GM21367 (cell line): ENCODE data around the gene ZDHHC14.
"Not testable (repeated sequence)": the region's sequence is repeated elsewhere in the genome, so short reads cannot be mapped to it uniquely, and the experiment has no call there.

Experiments
- ATAC-seq: cut with Tn5 transposase; IDR thresholded peaks from one replicate; pipeline ENCODE4 v1.9.1; 2021; ENCODE audit not compliant: unreplicated experiment

ZDHHC14 gene

DNA sequence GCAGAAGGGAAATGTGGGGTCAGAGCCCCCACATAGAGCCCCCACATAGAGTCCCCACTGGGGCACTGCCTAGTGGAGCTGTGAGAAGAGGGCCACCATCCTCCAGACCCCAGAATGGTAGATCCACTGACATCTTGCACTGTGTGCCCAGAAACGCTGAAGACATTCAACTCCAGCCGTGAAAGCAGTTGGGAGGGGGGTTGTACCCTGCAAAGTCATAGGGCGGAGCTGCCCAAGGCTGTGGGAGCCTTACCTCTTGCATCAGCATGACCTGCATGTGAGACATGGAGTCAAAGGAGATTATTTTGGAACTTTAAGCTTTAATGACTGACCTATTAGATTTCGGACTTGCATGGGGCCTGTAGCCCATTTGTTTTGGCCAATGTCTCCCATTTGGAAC, 209.7 kb downstream of the ZDHHC14 start:
- not testable (repeated sequence) for ATAC-seq

GRCh38 chr6:157592541-157592940, 211.6 kb downstream of the ZDHHC14 start:
- ATAC-seq: no peak

DNA sequence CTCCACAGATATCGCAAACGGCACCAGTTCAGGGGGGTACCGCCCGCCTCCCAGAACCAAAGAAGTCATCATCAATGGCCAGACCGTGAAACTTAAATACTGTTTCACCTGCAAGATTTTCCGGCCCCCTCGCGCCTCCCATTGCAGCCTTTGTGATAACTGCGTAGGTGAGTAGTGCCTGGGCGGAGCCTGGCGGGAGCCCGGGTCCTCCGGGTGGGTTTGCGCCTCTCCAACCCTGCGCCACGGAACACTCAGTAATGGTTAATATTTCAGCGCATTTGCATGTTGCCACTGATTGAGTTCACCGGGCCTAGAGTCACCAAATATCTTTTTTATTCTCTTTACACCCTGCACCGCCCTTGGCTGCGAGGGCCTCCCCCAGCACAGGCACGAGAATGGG, 212.0 kb downstream of the ZDHHC14 start:
- ATAC-seq: no peak

DNA sequence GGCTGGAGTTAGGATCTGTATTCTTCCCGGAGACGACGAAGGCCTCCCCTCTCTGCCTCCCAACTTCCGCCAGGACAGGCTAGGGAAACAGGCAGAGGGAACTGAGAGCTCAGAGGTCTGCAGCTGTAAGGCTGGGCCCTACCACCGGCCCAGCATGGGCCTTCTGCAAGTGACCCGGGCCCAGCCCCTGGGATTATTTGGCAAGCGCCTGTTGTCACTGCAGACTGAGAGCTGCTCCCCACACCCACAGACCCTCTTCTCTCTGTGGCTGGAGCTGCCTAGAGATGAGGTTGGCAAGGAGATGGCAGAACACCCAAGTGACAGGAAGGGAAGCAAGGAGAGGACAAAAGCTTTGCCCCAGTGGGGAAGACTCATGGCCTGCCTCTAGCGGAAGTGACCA, 212.6 kb downstream of the ZDHHC14 start:
- no peak for ATAC-seq

DNA sequence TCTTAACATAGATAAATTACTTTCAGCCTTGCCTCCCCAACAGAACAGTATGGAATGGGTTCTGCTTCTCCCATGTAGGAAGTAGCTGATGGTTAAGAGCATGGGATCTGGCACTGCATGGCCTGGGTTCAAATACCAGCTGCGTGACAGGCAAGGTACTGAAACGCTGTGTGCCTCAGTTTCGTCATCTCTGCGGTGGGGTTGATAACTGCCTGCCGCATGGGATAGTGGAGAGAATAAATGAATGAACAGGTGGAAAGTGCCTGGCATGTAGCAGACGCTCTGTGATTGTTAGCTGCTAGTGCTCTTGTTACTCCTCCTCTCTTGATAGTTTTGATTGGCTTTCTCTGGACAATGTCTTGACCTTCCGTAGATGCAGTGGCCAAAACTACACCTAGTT, 213.3 kb downstream of the ZDHHC14 start:
- ATAC-seq: no peak

DNA sequence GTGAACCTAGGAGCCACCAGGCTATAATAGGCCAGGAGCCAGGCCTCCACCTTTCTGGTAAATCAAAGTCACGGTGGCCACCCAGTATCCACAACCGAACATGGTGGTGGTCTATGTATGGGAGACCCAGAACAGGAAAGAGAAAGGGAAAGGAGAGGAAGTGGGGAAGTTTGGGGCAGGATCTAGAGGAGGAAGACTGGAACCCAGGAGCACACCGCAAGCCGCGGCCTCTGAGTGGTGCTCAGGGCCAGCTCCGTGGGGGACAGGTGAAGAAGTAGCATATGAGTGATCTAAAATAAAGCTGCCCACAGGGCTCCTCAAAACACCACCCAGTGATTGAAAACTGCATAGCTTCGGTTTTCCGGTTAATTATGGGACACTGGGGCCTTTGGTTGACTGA, 214.8 kb downstream of the ZDHHC14 start:
- no peak for ATAC-seq

DNA sequence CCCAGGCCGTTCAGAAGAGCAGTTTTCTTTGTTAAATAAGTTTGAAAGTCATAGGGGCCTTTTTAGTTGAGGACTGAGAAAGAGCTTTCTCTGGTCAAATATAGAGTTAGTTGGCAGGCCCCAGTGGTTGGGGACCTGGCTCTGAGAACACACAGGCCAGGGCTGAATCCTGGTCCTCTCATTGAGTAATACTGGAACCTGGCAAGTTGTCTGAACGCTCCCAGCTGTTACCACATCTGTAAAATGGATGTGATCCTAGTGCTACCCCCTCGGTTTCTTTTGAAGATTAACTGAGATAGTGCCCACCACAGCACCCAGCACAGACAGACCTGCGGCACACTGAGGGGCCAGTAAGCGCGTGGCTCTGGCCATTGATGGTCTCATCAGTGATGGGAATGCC, 215.5 kb downstream of the ZDHHC14 start:
- no peak for ATAC-seq

DNA sequence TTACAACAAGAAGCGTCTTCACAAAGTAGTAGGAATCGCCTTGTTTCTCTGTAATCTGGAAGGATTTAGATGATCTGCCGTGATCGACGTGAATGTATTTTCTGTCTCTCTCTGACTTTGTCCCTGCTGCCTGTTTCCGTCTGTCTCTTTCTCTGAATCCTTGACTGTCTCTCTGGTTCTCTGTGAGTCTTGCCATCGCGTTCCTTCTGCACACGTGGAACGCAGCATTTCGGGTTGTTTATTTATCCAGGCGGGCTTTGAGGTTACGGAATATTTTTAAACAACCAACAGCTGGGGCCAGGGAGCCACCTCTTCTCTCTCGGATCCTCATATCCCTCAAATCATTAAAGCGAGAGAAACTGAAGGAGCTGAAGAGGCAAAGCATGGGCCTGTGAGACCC, 215.9 kb downstream of the ZDHHC14 start:
- no peak for ATAC-seq

- ATAC-seq: no peak
Observed at GRCh38 chr6:157597461-157598312, 216.7 kb downstream of the ZDHHC14 start.

- no peak for ATAC-seq
Observed at GRCh38 chr6:157599191-157599590, 218.2 kb downstream of the ZDHHC14 start.

- no peak for ATAC-seq
Observed at GRCh38 chr6:157600807-157601206, 219.8 kb downstream of the ZDHHC14 start.

GRCh38 chr6:157602521-157603295, 221.7 kb downstream of the ZDHHC14 start:
- ATAC-seq: no peak

DNA sequence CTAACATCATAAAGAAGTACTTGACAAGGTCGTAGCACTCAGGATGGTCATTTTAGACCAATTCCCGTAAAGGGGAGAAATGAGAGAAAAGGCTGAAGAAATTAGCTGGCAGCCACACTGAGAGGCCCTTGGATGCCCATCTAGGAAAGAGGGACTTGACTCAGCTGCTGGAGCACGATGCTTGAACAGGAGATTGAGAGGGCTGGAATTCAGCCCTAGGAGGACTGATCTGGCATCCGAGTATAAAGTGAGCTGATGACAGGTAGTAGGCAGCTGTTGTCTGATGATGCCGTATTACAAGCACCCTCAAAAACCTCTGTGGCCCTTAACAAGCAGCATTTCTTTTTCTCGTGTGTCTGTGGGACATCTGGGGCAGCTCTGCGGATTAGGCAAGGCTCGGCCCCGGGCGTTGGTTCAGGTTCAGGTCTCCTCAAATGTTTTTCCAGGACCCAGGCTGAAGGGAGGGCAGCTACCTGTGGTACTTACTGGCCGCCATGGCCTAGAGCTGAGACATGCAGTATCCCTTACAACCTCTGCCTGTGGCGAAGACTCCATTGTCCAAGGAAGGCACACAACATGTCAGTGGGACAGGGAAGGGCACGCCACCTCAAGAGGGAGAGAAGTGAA, 222.4 kb downstream of the ZDHHC14 start:
- no peak for ATAC-seq

DNA sequence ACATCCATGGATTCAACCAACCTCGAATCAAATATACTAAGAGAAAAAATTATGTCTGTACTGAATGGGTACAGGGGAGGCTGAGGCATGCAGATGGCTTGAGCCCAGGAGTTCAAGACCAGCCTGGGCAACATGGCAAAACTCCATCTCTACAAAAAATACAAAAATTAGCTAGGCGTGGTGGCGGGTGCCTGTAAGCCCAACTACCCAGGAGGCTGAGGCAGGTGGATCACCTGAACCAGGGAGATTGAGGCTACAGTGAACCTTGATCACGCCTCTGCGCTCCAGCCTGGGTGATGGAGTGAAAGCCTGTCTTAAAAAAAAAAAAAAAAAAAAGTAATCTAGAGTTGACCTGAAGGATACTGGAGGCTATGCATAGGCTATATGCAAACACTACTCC, 223.0 kb downstream of the ZDHHC14 start:
- ATAC-seq: no peak

- no peak for ATAC-seq
Observed at GRCh38 chr6:157604816-157605215, 223.8 kb downstream of the ZDHHC14 start.

- ATAC-seq: no peak
Observed at GRCh38 chr6:157605484-157605883, 224.5 kb downstream of the ZDHHC14 start.

DNA sequence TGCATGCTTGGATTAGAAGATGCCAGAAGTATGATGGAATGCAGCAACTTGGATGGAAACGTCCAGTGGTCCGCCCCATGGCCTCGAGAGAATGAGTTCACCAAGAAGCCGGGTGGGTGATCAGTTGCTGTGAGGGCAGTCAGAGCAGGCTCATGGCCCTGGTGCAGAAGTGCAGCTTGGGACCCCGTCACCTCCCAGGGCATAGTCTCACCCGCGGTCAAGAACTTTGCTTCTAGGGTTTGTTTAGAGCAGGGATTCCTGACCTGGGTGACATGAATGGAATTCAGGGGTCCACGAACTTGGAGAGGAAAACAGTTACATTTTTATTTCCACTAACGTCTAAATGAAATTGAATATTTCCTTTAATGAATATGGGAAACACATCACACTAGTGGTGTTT, 225.5 kb downstream of the ZDHHC14 start:
- no peak for ATAC-seq

DNA sequence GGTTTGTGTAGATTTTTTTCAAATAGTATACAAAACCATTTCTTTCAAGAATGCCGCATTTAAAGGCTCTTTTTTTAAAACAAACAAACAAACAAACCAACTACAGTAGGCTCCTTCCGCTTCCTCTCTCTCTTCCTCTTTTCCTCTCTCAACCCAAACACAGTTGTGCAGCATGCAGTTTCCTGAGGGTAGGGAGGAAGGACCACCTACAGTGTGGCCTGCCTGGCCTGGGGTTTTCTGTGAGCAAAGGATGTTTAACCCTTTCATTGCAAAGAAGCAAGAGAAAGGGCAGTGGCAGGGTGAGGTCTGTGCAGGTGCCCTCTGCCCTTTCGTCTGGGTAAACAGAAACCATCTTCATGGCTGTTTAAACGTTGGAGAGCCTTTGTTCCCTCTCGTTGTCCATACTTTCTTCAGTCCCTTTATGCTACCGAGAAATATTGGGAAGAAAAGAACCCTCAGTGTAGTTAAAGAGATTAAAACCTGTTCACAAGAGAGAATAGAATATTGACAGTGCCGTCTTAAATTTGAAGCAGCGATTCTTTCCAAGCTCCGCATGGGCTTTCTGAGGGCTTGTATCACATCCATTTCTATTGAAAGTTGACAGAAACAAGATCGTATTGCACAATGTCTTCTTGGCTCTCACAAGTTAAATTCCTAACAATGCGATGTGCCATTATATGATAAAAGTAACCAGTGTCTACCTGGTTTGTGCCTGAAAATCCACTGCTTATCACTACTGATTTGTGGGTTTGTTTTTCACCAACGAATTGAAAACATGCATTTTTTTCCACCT, 226.5 kb downstream of the ZDHHC14 start:
- no peak for ATAC-seq

DNA sequence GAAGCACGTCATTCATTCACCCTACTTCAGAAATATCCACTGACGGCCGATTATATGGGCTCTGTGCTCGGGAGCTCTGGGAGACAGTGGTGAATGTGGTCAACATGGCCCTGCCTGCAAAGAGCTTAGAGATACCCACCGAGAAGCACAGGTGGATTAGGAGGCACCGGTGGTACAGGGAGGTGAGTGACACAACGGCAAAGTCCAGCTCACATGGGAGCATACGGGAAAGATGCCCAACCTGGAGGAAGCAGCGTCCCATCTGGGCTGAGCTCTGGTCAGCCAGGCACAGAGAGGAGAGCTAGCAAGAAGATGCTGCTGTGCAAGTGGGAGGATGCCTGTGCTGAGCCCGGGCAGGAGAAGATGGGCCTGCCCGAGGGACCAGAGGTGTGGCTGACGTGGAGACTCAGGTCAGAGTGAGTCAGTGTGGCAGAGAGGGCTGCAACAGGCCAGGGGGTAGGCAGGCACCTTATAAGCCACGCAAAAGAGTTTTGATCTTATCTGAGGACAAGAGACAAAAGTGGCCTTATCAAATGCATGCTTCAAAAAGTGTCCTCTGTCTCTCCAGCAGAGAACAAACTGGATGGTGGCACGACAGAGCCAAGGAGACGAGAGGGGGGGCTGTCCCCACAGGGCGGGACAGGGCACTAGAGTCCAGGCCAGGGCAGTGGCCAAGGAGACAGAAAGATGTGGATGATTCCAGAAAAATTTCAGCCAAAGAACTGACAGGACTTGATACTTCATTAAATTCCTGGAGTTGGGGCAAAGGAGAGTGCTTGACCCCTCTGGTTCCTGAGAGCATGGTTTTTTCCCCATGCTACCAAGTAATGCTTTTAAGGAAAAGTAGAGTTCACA, 227.5 kb downstream of the ZDHHC14 start:
- ATAC-seq: no peak

DNA sequence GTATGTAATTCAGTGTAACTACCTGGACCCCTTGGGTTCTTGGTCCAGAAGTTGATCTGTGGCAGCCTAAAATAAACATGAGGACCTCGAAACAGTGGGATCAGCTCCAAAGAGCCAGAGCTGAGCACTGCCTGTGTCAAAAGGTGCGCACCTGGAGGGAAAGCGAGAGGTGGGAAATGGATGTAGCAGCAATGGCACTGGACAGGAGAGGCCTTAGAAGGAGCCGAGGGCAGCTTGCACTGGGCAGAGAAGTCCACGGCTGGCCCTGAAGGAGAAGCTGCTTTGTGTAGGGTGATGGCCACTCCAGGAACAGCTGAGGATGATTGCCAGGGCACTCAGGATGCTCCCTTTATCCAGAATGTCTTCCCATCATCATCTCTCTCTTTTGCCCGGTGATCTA, 228.1 kb downstream of the ZDHHC14 start:
- no peak for ATAC-seq
